GM23338 (cell line): Measurements from ENCODE around the gene OR7D4.

Experiments used
- CREB1 ChIP-seq: fragments of 250-450 bp; sonication (Bioruptor Pico); IDR thresholded peaks from 2 replicates; pipeline ENCODE4 v1.5.0; 2020; ENCODE audit warnings: low read depth, mild to moderate bottlenecking, moderate library complexity
- CTCF ChIP-seq, 2 experiments: fragments of 200-600 bp in 1 of 2; sonication (generic) in 1 of 2; conservative IDR thresholded peaks; 2 replicates each; pipeline versions ENCODE4 v1.5.1 to v1.6.1; 2016 to 2017; ENCODE audit warnings: antibody characterized with exemption in 2 of 2, low read depth in 2 of 2, mild to moderate bottlenecking in 2 of 2, moderate library complexity in 1 of 2
- ETS1 ChIP-seq: IDR thresholded peaks from 2 replicates; pipeline ENCODE4 v1.6.1; 2016; ENCODE audit warnings: antibody characterized with exemption
- EZH2 ChIP-seq: fragments of 200-600 bp; sonication (generic); IDR thresholded peaks from one replicate; pipeline ENCODE4 v1.8.0; 2017; ENCODE audit warnings: antibody characterized with exemption, mild to moderate bottlenecking, low read depth; ENCODE audit not compliant: unreplicated experiment
- EZH2phosphoT487 ChIP-seq: fragments of 200-600 bp; sonication (generic); IDR thresholded peaks from one replicate; pipeline ENCODE4 v1.8.1; 2018; ENCODE audit warnings: antibody characterized with exemption; ENCODE audit not compliant: unreplicated experiment
- JUNB ChIP-seq: IDR thresholded peaks from one replicate; pipeline ENCODE4 v1.6.1; 2016; ENCODE audit warnings: antibody characterized with exemption; ENCODE audit not compliant: unreplicated experiment
- NANOG ChIP-seq: IDR thresholded peaks from 2 replicates; pipeline ENCODE4 v1.6.1; 2016; ENCODE audit warnings: antibody characterized with exemption, borderline replicate concordance
- POLR2AphosphoS5 ChIP-seq: IDR thresholded peaks from 2 replicates; pipeline ENCODE4 v1.6.1; 2016; ENCODE audit warnings: antibody characterized with exemption, low read depth
- REST ChIP-seq: IDR thresholded peaks from one replicate; pipeline ENCODE4 v1.6.1; 2018; ENCODE audit warnings: antibody characterized with exemption; ENCODE audit not compliant: unreplicated experiment
- STAT1 ChIP-seq: IDR thresholded peaks from one replicate; pipeline ENCODE4 v1.6.1; 2016; ENCODE audit warnings: antibody characterized with exemption; ENCODE audit not compliant: unreplicated experiment
- ZNF462 ChIP-seq: fragments of 250-450 bp; sonication (Bioruptor Pico); IDR thresholded peaks from 2 replicates; pipeline ENCODE4 v1.5.0; 2020; ENCODE audit warnings: mild to moderate bottlenecking, moderate library complexity

DNA sequence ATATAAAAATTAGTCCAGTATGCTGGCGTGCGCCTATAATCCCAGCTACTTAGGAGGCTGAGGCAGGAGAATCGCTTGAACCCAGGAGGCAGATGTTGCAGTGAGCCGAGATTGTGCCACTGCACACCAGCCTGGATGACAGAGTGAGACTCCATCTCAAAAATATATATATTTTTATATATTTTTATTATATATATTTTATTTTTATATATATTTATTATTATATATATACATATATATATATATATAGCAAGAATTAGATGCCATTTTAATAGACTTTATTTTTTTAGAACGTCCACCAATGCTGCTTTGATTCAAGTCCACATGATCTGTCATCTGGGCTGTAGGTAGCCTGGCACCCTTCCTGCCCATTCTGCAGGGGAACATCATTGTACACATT is 44.1 kb downstream of the OR7D4 start:
- TF ChIP-seq POLR2AphosphoS5, result no peak
- no peak for TF ChIP-seq REST
- TF ChIP-seq CTCF (conservative IDR thresholded peaks at IDR 0.05; ENCODE audit: low read depth in 2 of 2), result no peak
- no peak for TF ChIP-seq EZH2
- TF ChIP-seq JUNB, result no peak
- TF ChIP-seq EZH2phosphoT487, result no peak
- TF ChIP-seq CREB1 (CRISPR knock-in tag), result no peak
- no peak for TF ChIP-seq NANOG
- TF ChIP-seq ETS1, result no peak
- no peak for TF ChIP-seq ZNF462
- no peak for TF ChIP-seq STAT1
